HG02870 (cell line): ENCODE results near the gene ABCB11.
A peak's percentile ranks its signal among the peaks of the same experiment; 100 is the strongest.
"Not testable (repeated sequence)": the region's sequence is repeated elsewhere in the genome, so short reads cannot be mapped to it uniquely, and the experiment has no call there.

ENCODE experiments used
- ATAC-seq: cut with Tn5 transposase; IDR thresholded peaks from one replicate; pipeline ENCODE4 v1.9.1; 2021; ENCODE audit warnings: mild to moderate bottlenecking, moderate library complexity; ENCODE audit not compliant: unreplicated experiment

The ABCB11 gene

GRCh38 chr2:168897449-168897848 lies 133.7 kb downstream of the ABCB11 start:
- no peak for ATAC-seq

GRCh38 chr2:168896783-168897182 lies 134.3 kb downstream of the ABCB11 start:
- ATAC-seq: no peak

GRCh38 chr2:168895771-168896170 lies 135.4 kb downstream of the ABCB11 start:
- ATAC-seq: no peak

DNA sequence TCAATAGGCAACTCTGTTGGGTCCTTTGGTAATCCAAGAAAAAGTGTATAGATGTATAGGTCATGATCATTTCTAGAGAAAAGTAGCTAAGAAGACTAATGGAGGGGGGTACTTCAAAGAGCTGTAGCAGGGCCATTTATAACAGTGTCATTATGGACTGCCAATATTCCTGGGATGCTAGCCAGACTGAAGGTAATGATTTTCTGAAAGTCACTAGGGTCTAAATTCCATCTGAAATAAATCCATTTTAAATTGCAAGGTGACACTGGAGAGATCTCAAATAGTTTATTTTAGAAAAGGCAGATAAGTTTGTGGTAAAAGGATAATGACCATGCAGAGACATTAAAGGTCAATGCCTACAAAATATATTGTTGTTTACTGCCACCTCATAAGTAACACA lies 136.4 kb downstream of the ABCB11 start:
- no peak for ATAC-seq

- ATAC-seq: no peak
Observed at GRCh38 chr2:168894101-168894500, 137.0 kb downstream of the ABCB11 start.

DNA sequence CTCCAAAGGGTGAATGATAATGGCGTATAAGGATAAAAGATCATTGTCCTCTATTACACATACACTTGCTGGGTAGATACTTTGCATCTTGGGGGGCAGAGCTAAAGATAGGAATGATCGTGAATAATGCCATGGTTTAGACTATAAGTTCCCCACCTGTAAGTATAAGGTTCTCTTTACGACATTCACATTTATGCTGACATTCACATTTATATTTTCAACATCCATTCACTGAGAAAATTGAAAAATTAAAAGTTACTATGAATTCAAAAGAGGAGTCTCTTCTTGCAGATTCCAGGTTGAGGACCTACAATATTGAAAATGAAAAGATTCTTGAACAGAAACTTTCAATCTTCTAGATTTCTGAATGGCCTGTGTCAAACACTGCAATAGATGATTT lies 138.8 kb downstream of the ABCB11 start:
- ATAC-seq: no peak

GRCh38 chr2:168890006-168890782 lies 140.9 kb downstream of the ABCB11 start, which contains the start of gene SPC25:
Gene SPC25 (minus strand): TSS chr2:168890430. CDS start chr2:168889519, 911 bp downstream.
- peak; percentile 100 for ATAC-seq

- ATAC-seq: peak; percentile 1
Observed at GRCh38 chr2:168889635-168890005, 141.5 kb downstream of the ABCB11 start.

GRCh38 chr2:168884975-168885374 lies 146.1 kb downstream of the ABCB11 start:
- ATAC-seq: no peak

GRCh38 chr2:168882163-168882562 lies 149.0 kb downstream of the ABCB11 start:
- not testable (repeated sequence) for ATAC-seq

DNA sequence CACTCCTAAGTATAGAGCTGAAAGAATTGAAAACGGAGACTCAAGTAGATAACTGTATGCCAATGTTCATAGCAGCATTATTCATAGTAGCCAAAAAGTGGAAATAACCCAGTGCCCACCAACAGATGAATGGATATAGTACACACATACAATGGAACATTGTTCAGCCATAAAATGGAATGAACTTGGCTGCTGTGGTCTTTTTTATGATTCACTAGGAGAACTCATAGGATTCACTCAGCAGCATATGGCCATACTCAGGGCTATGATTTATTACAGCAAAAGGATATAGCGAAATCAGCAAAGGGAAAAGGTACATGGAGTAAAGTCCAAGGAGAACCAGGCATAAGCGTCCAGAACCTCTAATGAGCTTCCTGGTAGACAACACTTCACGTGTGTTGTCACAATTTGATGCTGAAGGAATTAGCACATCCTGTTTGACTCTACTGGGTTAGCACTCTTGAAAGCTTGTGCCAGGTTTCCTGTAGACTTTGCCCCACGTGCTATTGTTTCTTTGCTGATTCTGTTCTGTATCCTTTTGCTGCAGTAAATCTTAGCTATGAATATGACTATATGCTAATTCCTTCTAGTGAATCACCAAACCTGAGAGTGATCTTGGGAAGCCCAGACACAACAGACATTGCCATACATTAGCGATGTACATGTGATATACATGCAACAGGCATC lies 156.6 kb downstream of the ABCB11 start:
- no peak for ATAC-seq

DNA sequence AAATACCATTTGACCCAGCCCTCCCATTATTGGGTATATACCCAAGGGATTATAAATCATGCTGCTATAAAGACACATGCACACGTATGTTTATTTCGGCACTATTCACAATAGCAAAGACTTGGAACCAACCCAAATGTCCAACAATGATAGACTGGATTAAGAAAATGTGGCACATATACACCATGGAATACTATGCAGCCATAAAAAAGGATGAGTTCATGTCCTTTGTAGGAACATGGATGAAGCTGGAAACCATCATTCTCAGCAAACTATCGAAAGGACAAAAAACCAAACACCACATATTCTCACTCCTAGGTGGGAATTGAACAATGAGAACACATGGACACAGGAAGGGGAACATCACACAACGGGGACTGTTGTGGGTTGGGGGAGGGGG lies 160.3 kb downstream of the ABCB11 start:
- not testable (repeated sequence) for ATAC-seq
